ENCODE results near the gene LPP.
"Not testable (repeated sequence)": the region's sequence is repeated elsewhere in the genome, so short reads cannot be mapped to it uniquely, and the experiment has no call there.

Gene LPP

DNA sequence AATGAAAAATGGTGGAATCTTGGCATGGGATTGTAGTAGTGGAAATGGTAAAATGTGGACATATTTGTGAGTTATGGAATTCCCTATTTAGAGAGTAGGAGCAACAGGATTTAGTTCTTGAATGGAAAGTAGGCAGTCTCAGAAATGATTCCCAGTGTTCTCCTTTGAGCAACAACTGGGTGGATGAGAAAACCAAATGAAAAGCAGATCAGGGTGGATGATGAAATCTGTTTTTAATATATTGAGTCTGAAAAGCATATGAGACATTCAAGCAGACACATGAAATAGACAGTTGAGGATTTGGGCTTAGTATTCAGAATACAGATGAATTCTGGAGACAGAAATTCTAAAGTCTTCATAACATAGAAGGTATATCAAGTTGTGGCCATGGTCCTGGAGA is 451.3 kb downstream of the LPP start:
- peaks cover 9% of the 10 kb centered on the region; the same call in 1 of the 2 replicates for H3K9me3 ChIP-seq (ENCODE audit: control insufficient read depth, insufficient read depth, low read length)
- no peaks in the 10 kb centered on the region for H3K79me2 ChIP-seq (ENCODE audit: control insufficient read depth, low read length)
- no peak overlapping the region for H3K4me2 ChIP-seq (ENCODE audit: low read length)
- H3K27ac ChIP-seq (ENCODE audit: low read depth, low read length), result no peak overlapping the region
- H3K36me3 ChIP-seq (ENCODE audit: control insufficient read depth, low read length), result peaks cover 23% of the 10 kb centered on the region
- no peak overlapping the region for H3K4me3 ChIP-seq (ENCODE audit: low read length)
- no peaks in the 10 kb centered on the region for H3K27me3 ChIP-seq (ENCODE audit: control insufficient read depth, low read length)
- 0 out of 2 replicates have a peak, but pooled peaks cover 2% of the 10 kb centered on the region for H3K9me2 ChIP-seq (replicated peaks; ENCODE audit: control insufficient read depth, low read length)
- TF ChIP-seq EZH2phosphoT487 (IDR thresholded peaks at IDR 0.05; ENCODE audit: borderline replicate concordance, low read length), result no peak
- TF ChIP-seq, protein P1, sequence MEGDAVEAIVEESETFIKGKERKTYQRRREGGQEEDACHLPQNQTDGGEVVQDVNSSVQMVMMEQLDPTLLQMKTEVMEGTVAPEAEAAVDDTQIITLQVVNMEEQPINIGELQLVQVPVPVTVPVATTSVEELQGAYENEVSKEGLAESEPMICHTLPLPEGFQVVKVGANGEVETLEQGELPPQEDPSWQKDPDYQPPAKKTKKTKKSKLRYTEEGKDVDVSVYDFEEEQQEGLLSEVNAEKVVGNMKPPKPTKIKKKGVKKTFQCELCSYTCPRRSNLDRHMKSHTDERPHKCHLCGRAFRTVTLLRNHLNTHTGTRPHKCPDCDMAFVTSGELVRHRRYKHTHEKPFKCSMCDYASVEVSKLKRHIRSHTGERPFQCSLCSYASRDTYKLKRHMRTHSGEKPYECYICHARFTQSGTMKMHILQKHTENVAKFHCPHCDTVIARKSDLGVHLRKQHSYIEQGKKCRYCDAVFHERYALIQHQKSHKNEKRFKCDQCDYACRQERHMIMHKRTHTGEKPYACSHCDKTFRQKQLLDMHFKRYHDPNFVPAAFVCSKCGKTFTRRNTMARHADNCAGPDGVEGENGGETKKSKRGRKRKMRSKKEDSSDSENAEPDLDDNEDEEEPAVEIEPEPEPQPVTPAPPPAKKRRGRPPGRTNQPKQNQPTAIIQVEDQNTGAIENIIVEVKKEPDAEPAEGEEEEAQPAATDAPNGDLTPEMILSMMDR (IDR thresholded peaks at IDR 0.05; ENCODE audit: low read depth, low read length, poor library complexity, severe bottlenecking), result no peak
- H3K4me1 ChIP-seq (ENCODE audit: control insufficient read depth, low read length), result peaks cover 19% of the 10 kb centered on the region
- 0 out of 2 replicates have a peak, but pooled peaks cover 2% of the 10 kb centered on the region for H3F3A ChIP-seq (ENCODE audit: control insufficient read depth, insufficient read depth)
- no peaks in the 10 kb centered on the region for H4K20me1 ChIP-seq (ENCODE audit: control insufficient read depth, insufficient read depth, low read depth, low read length)

DNA sequence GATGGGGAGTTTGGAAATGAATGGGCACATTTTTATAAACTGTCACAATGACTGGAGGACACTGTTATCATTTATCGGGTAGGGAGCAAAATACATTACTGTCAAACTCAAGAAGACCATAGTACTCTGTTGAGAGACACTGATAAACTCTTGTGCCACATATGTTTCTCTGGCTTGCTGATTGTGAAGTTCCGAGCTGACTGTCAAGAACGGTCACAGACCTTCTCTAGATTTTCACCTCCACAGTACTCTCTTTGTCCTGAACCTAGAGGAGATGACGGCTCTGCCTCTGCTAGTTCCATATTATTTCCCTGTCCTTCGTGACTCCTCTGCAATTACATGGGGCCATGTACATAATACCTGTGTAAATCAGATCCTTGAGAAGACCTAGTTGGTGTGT is 451.9 kb downstream of the LPP start:
- H3F3A ChIP-seq (ENCODE audit: control insufficient read depth, insufficient read depth), result no peaks in the 10 kb centered on the region
- H3K9me2 ChIP-seq (replicated peaks; ENCODE audit: control insufficient read depth, low read length), result 0 out of 2 replicates have a peak, but pooled peaks cover 2% of the 10 kb centered on the region
- H3K27ac ChIP-seq (ENCODE audit: low read depth, low read length), result no peak overlapping the region
- peaks cover 19% of the 10 kb centered on the region for H3K4me1 ChIP-seq (ENCODE audit: control insufficient read depth, low read length)
- H4K20me1 ChIP-seq (ENCODE audit: control insufficient read depth, insufficient read depth, low read depth, low read length), result no peaks in the 10 kb centered on the region
- H3K4me3 ChIP-seq (ENCODE audit: low read length), result no peak overlapping the region
- no peaks in the 10 kb centered on the region for H3K79me2 ChIP-seq (ENCODE audit: control insufficient read depth, low read length)
- no peak for TF ChIP-seq EZH2phosphoT487 (IDR thresholded peaks at IDR 0.05; ENCODE audit: borderline replicate concordance, low read length)
- peaks cover 28% of the 10 kb centered on the region for H3K36me3 ChIP-seq (ENCODE audit: control insufficient read depth, low read length)
- H3K27me3 ChIP-seq (ENCODE audit: control insufficient read depth, low read length), result no peaks in the 10 kb centered on the region
- no peak overlapping the region for H3K4me2 ChIP-seq (ENCODE audit: low read length)
- H3K9me3 ChIP-seq (ENCODE audit: control insufficient read depth, insufficient read depth, low read length), result peaks cover 9% of the 10 kb centered on the region; the same call in 1 of the 2 replicates

DNA sequence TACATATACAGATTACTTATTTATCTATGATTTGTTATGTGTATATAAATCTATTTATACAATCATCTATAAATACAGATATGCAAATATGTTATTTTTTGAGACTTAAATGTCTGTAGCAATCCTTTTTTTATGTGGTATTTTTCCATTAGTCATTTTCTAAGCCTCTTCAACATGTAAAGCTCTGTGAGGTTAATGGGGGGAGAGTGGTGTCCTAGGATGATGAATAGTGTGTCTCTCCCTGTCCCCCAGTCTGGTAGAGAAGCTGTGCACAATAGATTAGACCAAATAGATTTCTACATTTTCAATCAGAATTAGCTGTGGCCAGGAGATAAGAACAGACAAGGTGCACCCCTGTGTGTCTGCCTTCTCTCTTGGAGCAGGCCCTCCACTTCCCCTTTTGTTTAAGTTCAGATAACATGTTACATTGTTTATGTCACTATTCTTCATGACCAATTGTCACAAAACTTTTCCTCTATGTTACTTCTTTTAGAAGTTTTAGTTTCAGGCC is 453.9 kb downstream of the LPP start:
- Histone ChIP-seq H4K20me1 (ENCODE audit: control insufficient read depth, insufficient read depth, low read depth, low read length) (no peaks in the 10 kb centered on the region), H3K79me2 (ENCODE audit: control insufficient read depth, low read length) (no peaks in the 10 kb centered on the region), H3K36me3 (ENCODE audit: control insufficient read depth, low read length) (peaks cover 31% of the 10 kb centered on the region), H3K9me2 (replicated peaks; ENCODE audit: control insufficient read depth, low read length) (0 out of 2 replicates have a peak, but pooled peaks cover 2% of the 10 kb centered on the region), H3K27ac (ENCODE audit: low read depth, low read length) (no peak overlapping the region), H3K27me3 (ENCODE audit: control insufficient read depth, low read length) (no peaks in the 10 kb centered on the region), H3K4me3 (ENCODE audit: low read length) (no peak overlapping the region), H3K4me1 (ENCODE audit: control insufficient read depth, low read length) (peaks cover 19% of the 10 kb centered on the region), H3K4me2 (ENCODE audit: low read length) (no peak overlapping the region), H3K9me3 (ENCODE audit: control insufficient read depth, insufficient read depth, low read length) (peaks cover 9% of the 10 kb centered on the region; the same call in 1 of the 2 replicates), H3F3A (ENCODE audit: control insufficient read depth, insufficient read depth) (no peaks in the 10 kb centered on the region)
- TF ChIP-seq EZH2phosphoT487 (IDR thresholded peaks at IDR 0.05; ENCODE audit: borderline replicate concordance, low read length), result no peak
- TF ChIP-seq, protein P1 (IDR thresholded peaks at IDR 0.05; ENCODE audit: low read depth, low read length, poor library complexity, severe bottlenecking), result no peak

DNA sequence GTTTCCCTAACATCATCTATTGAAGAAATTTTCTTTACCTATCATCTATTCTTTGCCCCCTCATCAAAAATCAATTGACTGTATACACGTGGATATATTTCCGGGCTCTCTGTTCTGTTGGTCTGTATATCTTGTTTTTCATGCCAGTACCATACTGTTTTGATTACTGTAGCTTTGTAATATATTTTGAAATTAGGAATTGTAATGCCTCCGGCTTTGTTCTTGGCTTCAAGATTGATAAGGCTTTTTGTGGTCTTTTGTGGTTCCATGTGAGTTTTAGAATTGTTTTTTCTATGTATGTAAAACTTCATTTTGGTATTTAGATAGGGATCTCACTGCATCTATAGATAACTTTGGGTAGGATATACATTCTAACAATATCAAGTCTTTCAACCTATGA is 454.4 kb downstream of the LPP start:
- peaks cover 31% of the 10 kb centered on the region for H3K36me3 ChIP-seq (ENCODE audit: control insufficient read depth, low read length)
- TF ChIP-seq, protein P1 (IDR thresholded peaks at IDR 0.05; ENCODE audit: low read depth, low read length, poor library complexity, severe bottlenecking), result no peak
- TF ChIP-seq EZH2phosphoT487 (IDR thresholded peaks at IDR 0.05; ENCODE audit: borderline replicate concordance, low read length), result no peak
- H3K9me3 ChIP-seq (ENCODE audit: control insufficient read depth, insufficient read depth, low read length), result peaks cover 9% of the 10 kb centered on the region; the same call in 1 of the 2 replicates
- no peak overlapping the region for H3K4me2 ChIP-seq (ENCODE audit: low read length)
- H3K79me2 ChIP-seq (ENCODE audit: control insufficient read depth, low read length), result no peaks in the 10 kb centered on the region
- H3F3A ChIP-seq (ENCODE audit: control insufficient read depth, insufficient read depth), result no peaks in the 10 kb centered on the region
- H3K4me3 ChIP-seq (ENCODE audit: low read length), result no peak overlapping the region
- no peaks in the 10 kb centered on the region for H4K20me1 ChIP-seq (ENCODE audit: control insufficient read depth, insufficient read depth, low read depth, low read length)
- H3K27ac ChIP-seq (ENCODE audit: low read depth, low read length), result no peak overlapping the region
- H3K4me1 ChIP-seq (ENCODE audit: control insufficient read depth, low read length), result peaks cover 19% of the 10 kb centered on the region
- H3K9me2 ChIP-seq (replicated peaks; ENCODE audit: control insufficient read depth, low read length), result 0 out of 2 replicates have a peak, but pooled peaks cover 2% of the 10 kb centered on the region
- H3K27me3 ChIP-seq (ENCODE audit: control insufficient read depth, low read length), result no peaks in the 10 kb centered on the region

DNA sequence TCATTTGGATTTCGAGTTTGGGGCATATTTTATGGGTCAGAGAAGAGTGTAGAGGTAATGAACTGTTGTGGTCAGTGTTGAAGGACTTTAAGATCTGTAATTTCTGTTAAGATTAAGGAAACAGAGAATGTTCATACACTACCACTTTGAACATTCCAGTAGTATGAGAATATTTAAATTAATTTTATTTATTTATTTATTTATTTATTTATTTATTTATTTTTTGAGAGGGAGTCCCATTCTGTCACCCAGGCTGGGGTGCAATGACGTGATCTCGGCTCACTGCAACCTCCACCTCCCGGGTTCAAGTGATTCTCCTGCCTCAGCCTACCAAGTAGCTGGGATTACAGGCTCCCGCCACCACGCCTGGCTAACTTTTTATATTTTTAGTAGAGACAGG is 459.8 kb downstream of the LPP start:
- H3K9me2 ChIP-seq (replicated peaks; ENCODE audit: control insufficient read depth, low read length); H3K27me3 ChIP-seq (ENCODE audit: control insufficient read depth, low read length); H4K20me1 ChIP-seq (ENCODE audit: control insufficient read depth, insufficient read depth, low read depth, low read length); H3F3A ChIP-seq (ENCODE audit: control insufficient read depth, insufficient read depth); H3K4me1 ChIP-seq (ENCODE audit: control insufficient read depth, low read length); H3K4me3 ChIP-seq (ENCODE audit: low read length); H3K27ac ChIP-seq (ENCODE audit: low read depth, low read length); H3K4me2 ChIP-seq (ENCODE audit: low read length); H3K9me3 ChIP-seq (ENCODE audit: control insufficient read depth, insufficient read depth, low read length); H3K79me2 ChIP-seq (ENCODE audit: control insufficient read depth, low read length): not testable (repeated sequence)
- H3K36me3 ChIP-seq (ENCODE audit: control insufficient read depth, low read length), result peaks cover 22% of the 10 kb centered on the region
